Ramos (cell line): ENCODE data around the gene CCDC107.

ENCODE experiments used
- in situ Hi-C: fragments of 300-500 bp; cut with MboI; formaldehyde crosslinking; loops from one replicate; pipeline ENCODE4 v1.14.3; 2022; ENCODE audit warnings: low sequenced_read_pairs; ENCODE audit not compliant: unreplicated experiment

Gene CCDC107

GRCh38 chr9:35657546-35658136, 451 bp upstream of the CCDC107 start, which contains the start of gene RMRP:
Gene RMRP, minus strand, starts transcription at chr9:35658019.
- in situ Hi-C loops, result loop anchor here (10.0 kb wide), 1 partner anchor 53 kb away; the partner anchor contains the start of gene TESK1

- in situ Hi-C loops, result loop anchor here (10.0 kb wide), 1 partner anchor 54 kb away; the partner anchor contains the start of gene TESK1
Measured at GRCh38 chr9:35658968-35659220, 802 bp downstream of the CCDC107 start.

DNA sequence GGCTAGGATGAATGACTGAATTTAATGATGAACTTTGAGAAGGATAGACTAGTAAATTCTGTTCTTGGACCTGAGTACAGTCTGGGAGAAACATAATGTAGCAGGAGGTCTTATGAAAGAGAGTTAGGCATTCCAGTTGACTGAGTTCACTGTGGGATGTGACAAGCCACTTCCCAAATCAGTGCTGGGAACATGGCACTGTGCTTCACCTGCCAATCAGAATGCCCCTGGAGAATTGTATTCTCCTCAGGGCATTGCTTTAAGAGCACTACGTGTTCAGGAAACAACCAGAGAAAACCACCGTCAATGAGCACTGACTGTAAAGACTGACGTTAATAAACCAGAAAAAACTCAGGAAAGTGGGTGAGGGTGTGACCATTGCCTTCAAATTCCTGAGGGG, 1.2 kb downstream of the CCDC107 start:
- in situ Hi-C loops, result loop anchor here (10.0 kb wide), 1 partner anchor 55 kb away; the partner anchor contains the start of gene TESK1

DNA sequence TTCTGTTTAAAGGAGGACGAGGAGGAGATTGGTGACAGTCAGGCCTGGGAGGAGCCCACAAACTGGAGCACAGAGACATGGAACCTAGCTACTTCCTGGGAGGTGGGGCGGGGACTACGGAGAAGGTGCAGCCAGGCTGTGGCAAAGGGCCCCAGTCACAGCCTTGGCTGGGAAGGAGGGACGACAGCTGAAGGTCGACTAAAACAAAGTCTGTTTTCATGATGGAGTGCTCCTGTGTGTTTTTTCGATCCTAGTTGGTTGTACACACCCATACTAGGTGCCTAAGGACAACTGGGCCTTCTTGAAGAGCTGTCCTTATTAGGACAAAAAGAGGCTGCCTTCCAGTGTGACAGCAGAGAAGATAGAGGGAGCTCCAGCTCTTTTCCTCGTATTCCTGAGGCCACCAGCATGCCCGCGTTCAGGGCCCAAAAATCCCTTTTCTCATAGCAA, 2.9 kb downstream of the CCDC107 start:
- in situ Hi-C loops, result no loop called here

DNA sequence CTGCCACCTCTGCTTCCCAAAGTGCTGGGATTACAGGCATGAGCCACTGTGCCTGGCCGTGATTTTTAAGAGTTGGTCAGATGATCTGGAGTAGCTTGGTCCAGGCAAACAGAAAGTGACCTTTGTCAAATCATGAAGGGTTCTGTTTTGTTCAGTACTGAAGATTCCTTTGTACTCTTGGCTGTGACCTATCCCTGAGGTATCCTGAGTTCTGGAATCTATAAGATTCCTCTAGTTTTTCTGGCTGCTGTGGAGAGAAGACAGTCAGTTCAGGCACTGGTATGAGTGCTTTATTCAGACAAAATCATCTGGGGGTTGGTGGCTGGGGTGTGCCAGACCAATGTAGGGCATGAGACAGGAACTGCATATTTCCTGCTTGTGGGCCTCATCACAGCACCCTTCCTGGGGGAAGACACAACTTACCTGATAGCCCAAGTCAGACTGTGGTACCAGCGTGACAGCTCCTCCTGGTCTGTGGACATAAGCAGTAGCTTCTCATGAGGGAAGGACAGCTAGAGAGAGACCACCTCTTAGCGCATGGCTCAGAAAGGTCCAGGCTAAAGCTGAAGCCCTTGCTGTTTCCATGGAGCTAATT, 3.8 kb downstream of the CCDC107 start:
- in situ Hi-C loops, result no loop called here

DNA sequence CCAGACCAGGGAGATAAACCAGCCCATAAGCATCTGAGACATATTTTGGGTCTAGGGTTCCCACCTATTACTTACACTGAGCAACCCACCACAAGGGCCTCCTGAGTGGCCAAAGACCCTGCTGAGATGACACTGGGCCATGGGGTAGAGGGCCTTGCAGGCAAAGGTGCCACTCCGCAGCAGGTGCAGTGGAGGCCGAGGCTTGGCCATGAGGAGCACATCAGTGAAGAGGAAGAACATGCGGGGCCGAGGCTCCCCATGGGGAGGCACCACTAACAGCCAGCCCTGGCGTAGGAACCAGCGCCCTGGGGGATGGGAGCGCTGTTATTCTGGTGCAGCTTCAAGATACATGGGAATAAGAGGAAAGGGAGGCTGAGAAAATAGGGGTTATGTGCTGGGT, 4.3 kb downstream of the CCDC107 start:
- in situ Hi-C loops, result no loop called here

- in situ Hi-C loops, result no loop called here
Measured at GRCh38 chr9:35664531-35665470, 6.7 kb downstream of the CCDC107 start, which contains the start of gene ARHGEF39. Gene ARHGEF39, minus strand, starts transcription at chr9:35665195. Its CDS starts 26 bp downstream, at chr9:35665169.

GRCh38 chr9:35665471-35665818, 7.4 kb downstream of the CCDC107 start:
- in situ Hi-C loops, result no loop called here

- in situ Hi-C loops, result no loop called here
Measured at GRCh38 chr9:35666045-35666444, 8.0 kb downstream of the CCDC107 start.

DNA sequence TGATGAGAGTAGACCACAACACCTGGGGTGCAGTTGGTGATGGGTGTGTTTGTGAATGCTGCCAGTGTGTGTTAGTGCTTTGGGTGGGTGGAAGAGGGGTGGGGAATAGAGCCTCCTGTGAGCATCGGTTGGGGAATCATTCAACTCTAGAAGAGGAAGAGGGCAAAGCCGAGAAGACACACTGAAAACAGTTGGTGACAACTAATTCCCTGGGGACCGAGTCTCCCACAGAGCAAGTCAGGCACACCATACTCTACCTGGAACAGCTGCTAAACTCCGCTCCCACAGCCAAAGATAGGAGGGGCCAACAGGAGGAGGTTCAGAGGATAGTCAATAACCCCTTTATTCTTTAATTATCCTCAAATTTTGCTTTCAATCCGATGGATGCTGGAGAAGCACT, 8.5 kb downstream of the CCDC107 start:
- in situ Hi-C loops, result no loop called here

DNA sequence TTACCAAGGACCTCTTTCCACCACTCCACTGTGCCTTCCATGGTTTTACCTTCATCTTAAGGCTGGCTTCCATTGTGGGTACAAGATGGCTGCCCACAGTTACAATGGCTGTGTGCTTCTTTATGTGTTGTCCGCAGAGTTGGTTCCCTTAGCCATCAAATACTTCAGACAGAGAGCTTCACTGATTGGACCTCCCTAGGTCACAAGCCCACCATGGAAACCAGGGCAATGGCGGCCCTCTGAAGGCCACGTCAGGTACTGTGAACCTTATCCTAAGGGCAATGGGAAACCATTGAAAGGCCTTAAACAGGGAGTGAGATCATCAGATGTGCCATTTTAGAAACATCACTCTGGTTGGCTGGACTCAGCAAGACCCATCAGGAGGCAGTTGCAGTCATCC, 9.8 kb downstream of the CCDC107 start:
- in situ Hi-C loops, result no loop called here

DNA sequence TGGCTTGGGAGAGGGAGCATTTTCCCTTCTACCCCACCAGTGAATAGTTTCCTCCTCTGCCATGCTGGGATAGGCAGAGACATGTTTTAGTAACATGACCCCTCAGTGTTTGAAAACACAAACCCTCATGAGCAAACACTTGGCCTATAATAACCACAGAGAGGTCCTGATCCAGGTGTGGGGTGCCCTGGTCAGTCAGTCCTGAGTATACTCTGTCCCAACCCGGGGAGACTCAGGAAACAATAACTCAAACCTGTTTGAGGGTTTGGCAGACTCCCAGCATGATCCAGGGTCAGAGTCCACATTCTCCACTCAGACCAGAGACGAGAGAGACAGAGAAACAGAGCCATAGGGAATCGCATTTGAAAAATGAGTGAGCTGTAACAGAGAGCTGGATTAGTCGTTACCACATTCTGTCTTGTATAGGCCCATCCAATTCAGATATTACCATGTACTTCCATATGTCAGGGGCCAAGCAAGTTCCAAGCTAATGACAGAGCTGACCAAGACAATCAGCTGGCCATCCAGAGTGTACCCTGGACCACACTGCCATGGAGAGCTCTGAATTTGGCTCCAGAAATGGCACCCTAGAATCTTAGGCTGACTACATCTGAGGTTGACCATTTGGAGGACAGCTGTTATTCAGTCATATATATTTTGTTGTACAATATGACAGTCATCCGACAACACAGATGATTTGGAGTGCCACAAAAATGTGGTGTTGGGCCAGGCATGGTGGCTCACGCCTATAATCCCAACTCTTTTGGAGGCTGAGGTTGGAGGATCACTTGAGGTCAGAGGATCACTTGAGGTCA, 11.4 kb downstream of the CCDC107 start:
- in situ Hi-C loops, result no loop called here

- in situ Hi-C loops, result no loop called here
Measured at GRCh38 chr9:35673132-35674024, 15.3 kb downstream of the CCDC107 start, which contains the start of gene CA9. Gene CA9, plus strand, starts transcription at chr9:35673928. Its CDS starts 32 bp downstream, at chr9:35673960.

DNA sequence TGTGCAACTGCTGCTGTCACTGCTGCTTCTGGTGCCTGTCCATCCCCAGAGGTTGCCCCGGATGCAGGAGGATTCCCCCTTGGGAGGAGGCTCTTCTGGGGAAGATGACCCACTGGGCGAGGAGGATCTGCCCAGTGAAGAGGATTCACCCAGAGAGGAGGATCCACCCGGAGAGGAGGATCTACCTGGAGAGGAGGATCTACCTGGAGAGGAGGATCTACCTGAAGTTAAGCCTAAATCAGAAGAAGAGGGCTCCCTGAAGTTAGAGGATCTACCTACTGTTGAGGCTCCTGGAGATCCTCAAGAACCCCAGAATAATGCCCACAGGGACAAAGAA, 15.9 kb downstream of the CCDC107 start:
- in situ Hi-C loops, result no loop called here

- in situ Hi-C loops, result no loop called here
Measured at GRCh38 chr9:35675204-35675603, 17.1 kb downstream of the CCDC107 start.

DNA sequence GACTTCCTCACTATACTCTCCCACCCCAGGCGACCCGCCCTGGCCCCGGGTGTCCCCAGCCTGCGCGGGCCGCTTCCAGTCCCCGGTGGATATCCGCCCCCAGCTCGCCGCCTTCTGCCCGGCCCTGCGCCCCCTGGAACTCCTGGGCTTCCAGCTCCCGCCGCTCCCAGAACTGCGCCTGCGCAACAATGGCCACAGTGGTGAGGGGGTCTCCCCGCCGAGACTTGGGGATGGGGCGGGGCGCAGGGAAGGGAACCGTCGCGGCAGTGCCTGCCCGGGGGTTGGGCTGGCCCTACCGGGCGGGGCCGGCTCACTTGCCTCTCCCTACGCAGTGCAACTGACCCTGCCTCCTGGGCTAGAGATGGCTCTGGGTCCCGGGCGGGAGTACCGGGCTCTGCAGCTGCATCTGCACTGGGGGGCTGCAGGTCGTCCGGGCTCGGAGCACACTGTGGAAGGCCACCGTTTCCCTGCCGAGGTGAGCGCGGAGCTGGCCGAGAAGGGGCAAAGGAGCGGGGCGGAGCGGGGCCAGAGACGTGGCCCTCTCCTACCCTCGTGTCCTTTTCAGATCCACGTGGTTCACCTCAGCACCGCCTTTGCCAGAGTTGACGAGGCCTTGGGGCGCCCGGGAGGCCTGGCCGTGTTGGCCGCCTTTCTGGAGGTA, 17.8 kb downstream of the CCDC107 start:
- in situ Hi-C loops, result no loop called here

- in situ Hi-C loops, result no loop called here
Measured at GRCh38 chr9:35679091-35679490, 21.0 kb downstream of the CCDC107 start.

GRCh38 chr9:35679766-35680330, 21.8 kb downstream of the CCDC107 start:
- in situ Hi-C loops, result no loop called here
